Colonic mucosa (tissue), 4 donors: ENCODE measurements around the gene GPR152. TPM values are rescaled to one million over a fixed set of nuclear protein-coding genes. Genes with fewer than 3 reads are reported as not detected.

ENCODE experiments used
- DNase-seq: peaks from one replicate; pipeline ENCODE4 v3.0.0-alpha.2; 2020
- H3K27ac ChIP-seq: fragments of 200-600 bp; one replicate; pipeline ENCODE4 v1.8.0; 2021
- H3K27me3 ChIP-seq: fragments of 200-600 bp; one replicate; pipeline ENCODE4 v1.8.0; 2021
- H3K36me3 ChIP-seq: fragments of 200-600 bp; one replicate; pipeline ENCODE4 v1.8.0; 2021
- H3K4me1 ChIP-seq: fragments of 200-600 bp; one replicate; pipeline ENCODE4 v1.8.0; 2021; ENCODE audit warnings: mild to moderate bottlenecking
- H3K4me3 ChIP-seq: fragments of 200-600 bp; one replicate; pipeline ENCODE4 v1.8.0; 2021
- H3K9ac ChIP-seq, 2 donors: one replicate each; pipeline ENCODE4 v1.7.0; 2013; ENCODE audit warnings: control low read depth in 2 of 2, low read depth in 2 of 2, low read length in 2 of 2
- H3K9me3 ChIP-seq: fragments of 200-600 bp; one replicate; pipeline ENCODE4 v1.8.0; 2021
- intact Hi-C: fragments of 100-400 bp; cut with DNase I; formaldehyde crosslinking; loops from one replicate; pipeline ENCODE4 v1.14.1; 2022
- total RNA-seq, 2 donors: library from RNA; stranded (reverse); fragmentation: NEBNext Ultra II Directional in 1 of 2; extraction: Animal tissue kit (Norgen Biotek cat#: 25700) in 1 of 2; gene quantifications; one replicate each; pipeline ENCODE4 v1.2.1, GENCODE V29; 2021
- TF ChIP-seq, protein P1 (sequence below): fragments of 200-600 bp; IDR thresholded peaks from one replicate; pipeline ENCODE4 v1.8.0; 2022; ENCODE audit warnings: antibody characterized with exemption, mild to moderate bottlenecking
- donor health status: healthy.
- donor health status: DM: no; HTN: no; CAD: no.
- donor health status: DM: no; HTN: no; CAD: no.

GPR152 gene
- total RNA-seq, 2 donors from 2014 or later, result not detected

DNA sequence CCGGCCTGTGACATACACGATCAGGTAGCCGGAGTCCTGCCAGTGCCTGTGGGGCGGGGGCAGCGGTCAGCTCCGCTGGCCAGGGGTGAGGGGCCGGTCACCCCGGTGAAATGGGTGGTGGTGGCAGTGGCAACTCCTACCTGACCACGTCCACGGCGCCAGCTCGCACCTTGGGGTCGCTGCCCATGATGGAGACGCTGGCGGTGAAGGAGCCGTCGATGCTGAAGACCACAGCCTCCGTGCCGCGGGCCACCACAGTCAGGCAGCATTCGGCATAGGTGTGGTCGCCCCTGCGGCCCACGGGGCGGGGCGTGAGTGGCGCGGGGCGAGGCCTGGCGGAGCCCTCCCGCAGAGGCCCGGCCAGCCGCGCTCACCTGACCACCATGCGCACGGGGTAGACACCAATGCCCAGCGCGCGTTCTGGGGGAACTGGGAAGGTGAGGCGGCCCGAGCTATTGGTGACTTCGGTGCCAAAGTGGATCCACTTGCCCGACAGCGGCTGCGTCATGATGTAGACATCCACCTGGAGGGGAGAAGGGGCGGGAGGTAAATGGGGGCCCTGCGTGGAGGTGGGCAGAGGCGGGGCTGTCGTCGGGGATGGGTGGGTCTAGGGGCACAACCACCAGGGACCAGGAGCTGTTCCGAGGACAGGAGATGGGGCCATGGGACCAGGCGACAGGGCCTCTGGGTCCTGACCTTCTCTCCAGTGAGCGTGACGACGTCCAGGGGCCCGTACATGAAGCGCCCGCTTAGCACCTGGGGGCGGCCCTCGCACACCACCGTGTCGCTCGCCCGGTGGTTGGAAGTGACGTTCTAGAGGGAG lies 41.2 kb upstream of the GPR152 start:
- Histone ChIP-seq H3K27ac (no peak overlapping the region), H3K9ac (no peak overlapping the region), H3K4me3 (no peak overlapping the region), H3K36me3 (peaks cover 7% of the 10 kb centered on the region), H3K4me1 (no peaks in the 10 kb centered on the region), H3K9me3 (no peaks in the 10 kb centered on the region), H3K27me3 (no peaks in the 10 kb centered on the region)
- TF ChIP-seq, protein P1, sequence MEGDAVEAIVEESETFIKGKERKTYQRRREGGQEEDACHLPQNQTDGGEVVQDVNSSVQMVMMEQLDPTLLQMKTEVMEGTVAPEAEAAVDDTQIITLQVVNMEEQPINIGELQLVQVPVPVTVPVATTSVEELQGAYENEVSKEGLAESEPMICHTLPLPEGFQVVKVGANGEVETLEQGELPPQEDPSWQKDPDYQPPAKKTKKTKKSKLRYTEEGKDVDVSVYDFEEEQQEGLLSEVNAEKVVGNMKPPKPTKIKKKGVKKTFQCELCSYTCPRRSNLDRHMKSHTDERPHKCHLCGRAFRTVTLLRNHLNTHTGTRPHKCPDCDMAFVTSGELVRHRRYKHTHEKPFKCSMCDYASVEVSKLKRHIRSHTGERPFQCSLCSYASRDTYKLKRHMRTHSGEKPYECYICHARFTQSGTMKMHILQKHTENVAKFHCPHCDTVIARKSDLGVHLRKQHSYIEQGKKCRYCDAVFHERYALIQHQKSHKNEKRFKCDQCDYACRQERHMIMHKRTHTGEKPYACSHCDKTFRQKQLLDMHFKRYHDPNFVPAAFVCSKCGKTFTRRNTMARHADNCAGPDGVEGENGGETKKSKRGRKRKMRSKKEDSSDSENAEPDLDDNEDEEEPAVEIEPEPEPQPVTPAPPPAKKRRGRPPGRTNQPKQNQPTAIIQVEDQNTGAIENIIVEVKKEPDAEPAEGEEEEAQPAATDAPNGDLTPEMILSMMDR, result no peak
- intact Hi-C loops, result no loop called here
- no peak for DNase-seq

DNA sequence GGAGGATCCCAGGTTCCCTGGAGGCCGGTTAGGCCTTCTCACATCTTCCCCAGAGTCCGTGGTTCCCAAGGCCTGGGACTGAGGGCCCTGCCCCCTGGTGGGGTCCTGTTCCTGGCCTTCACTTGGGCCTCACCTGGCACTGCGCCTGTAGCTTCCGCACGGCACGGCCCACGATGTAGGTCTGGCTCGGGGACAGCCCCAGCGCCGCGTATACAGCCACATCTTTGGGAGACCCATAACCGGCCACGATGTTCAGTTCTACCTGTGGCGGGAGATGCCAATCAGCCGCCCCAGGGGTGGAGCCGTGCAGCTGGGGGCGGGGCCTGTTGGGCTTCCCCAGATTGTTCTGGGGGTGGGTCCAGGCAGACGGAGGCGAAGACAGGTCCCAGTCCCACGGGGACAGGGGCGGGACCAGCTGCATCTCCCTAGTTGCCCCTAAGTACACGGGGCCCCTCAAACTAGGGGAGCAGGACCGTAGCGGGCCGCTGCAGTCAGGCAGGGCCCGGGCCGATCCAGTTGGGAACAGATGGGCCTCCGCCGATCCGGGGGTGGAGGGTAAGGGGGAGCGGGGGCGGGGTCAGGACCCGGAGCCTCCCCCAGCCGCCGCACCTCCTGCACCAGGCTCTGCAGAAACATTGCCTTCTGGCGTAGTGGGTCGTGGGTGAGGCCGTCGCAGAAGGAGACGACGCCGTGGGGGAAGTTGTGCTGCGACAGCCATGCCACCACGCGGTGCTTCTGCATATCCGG lies 40.4 kb upstream of the GPR152 start:
- H3K9me3 ChIP-seq, result no peaks in the 10 kb centered on the region
- intact Hi-C loops, result no loop called here
- no peak overlapping the region for H3K27ac ChIP-seq
- TF ChIP-seq, protein P1, result no peak
- no peak for DNase-seq
- no peaks in the 10 kb centered on the region for H3K27me3 ChIP-seq
- no peak overlapping the region for H3K4me3 ChIP-seq
- no peaks in the 10 kb centered on the region for H3K4me1 ChIP-seq
- peaks cover 9% of the 10 kb centered on the region for H3K36me3 ChIP-seq
- no peak overlapping the region for H3K9ac ChIP-seq

DNA sequence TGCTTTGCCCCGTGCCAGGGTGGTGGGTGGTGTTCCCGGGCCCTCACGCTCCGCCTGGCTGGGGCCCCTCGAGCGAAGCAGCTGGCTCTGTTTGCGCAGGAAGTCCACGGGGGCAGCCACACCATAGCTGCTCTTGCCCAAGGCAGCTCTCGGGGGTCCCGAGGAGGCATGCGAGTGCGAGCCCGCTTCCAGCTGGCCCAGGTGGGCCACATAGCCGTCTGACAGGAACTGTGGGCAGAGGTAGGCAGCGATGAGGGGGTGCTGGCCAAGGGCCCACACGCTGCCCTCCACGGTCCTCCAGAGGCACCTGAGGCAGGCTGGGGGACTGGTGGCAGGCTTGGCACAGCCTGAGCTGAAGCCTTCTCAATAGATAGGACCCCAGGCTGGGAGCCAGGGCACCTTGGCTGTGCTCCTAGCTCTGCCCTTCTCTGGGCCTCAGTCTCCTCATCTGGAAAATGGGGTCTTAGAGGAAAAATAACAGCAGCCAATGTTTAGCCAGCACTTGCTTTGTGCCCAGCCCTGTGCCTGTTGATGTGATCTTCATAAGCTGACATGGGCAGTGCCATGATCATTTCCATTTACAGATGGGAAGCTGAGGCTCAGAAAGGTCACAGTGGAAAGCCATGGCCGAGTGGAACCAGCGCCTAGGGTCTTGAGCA lies 39.7 kb upstream of the GPR152 start:
- no peak overlapping the region for H3K9ac ChIP-seq
- no peaks in the 10 kb centered on the region for H3K9me3 ChIP-seq
- peaks cover 13% of the 10 kb centered on the region for H3K36me3 ChIP-seq
- H3K27ac ChIP-seq, result no peak overlapping the region
- no peaks in the 10 kb centered on the region for H3K27me3 ChIP-seq
- no peak overlapping the region for H3K4me3 ChIP-seq
- TF ChIP-seq, protein P1, result no peak
- DNase-seq, result no peak
- no peaks in the 10 kb centered on the region for H3K4me1 ChIP-seq
- intact Hi-C loops, result no loop called here

DNA sequence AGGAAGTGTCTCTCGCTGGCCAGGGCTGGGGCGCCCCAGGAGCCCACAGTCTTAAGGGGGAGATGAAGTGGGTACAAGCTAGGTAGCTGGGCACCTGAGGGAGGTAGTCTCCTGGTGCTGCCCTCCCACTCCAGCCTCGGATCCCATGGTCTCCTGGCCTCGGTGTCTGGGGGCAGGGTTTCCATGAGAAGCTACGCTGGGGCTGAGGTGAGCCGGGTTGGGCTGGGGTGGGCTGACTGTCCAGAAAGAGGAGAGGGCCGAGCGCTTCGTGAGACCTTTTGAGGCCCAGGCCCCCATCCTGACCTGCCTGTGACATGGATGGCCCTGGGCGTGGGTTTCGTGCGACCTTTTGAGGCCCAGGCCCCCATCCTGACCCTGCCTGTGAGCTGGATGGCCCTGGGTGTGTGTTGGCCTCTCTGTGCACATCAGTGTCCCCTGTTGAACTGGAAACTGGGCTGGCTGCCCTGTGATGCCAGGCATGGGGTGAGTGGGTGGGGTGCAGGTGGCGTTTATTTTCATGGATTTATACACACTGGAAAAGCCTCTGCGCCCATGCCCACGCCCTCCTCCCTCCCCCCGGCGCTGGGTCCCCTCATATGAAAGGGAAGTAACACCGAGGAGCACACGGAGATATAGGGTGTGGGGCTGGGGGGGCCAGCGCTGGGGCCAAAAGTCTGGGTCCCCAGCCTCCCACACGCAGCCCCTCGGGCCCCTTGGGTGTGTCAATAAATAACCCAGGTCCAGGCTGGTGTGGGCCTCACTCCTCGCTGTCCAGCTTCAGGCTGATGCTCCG lies 38.9 kb upstream of the GPR152 start:
- Histone ChIP-seq H3K9ac (no peak overlapping the region), H3K27me3 (no peaks in the 10 kb centered on the region), H3K27ac (no peak overlapping the region), H3K4me3 (no peak overlapping the region), H3K4me1 (no peaks in the 10 kb centered on the region), H3K36me3 (peaks cover 13% of the 10 kb centered on the region), H3K9me3 (no peaks in the 10 kb centered on the region)
- no peak for DNase-seq
- TF ChIP-seq, protein P1, result no peak
- intact Hi-C loops, result no loop called here

DNA sequence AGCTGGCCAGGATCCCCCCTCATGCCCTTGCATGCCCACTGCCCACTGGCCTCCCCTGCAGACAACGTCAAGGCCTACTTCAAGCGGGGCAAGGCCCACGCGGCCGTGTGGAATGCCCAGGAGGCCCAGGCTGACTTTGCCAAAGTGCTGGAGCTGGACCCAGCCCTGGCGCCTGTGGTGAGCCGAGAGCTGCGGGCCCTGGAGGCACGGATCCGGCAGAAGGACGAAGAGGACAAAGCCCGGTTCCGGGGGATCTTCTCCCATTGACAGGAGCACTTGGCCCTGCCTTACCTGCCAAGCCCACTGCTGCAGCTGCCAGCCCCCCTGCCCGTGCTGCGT lies 38.2 kb upstream of the GPR152 start:
- DNase-seq, result no peak
- H3K9me3 ChIP-seq, result no peaks in the 10 kb centered on the region
- no peak overlapping the region for H3K27ac ChIP-seq
- no peak overlapping the region for H3K4me3 ChIP-seq
- H3K27me3 ChIP-seq, result no peaks in the 10 kb centered on the region
- TF ChIP-seq, protein P1, result no peak
- intact Hi-C loops, result no loop called here
- no peak overlapping the region for H3K9ac ChIP-seq
- H3K36me3 ChIP-seq, result peaks cover 13% of the 10 kb centered on the region
- H3K4me1 ChIP-seq, result no peaks in the 10 kb centered on the region
